AG04449 (cell line): ENCODE measurements around the gene GLO1.

Experiments
- CTCF ChIA-PET: fragments of 350-600 bp; formaldehyde crosslinking; extraction: SDS; loops from one replicate; lab custom pipeline; 2021; ENCODE audit warnings: antibody characterized with exemption; lab: Yijun Ruan, JAX
- POLR2A ChIA-PET: fragments of 400-600, 350-600 bp; formaldehyde crosslinking; extraction: SDS; loops from one replicate; lab custom pipeline; 2020; ENCODE audit warnings: antibody characterized with exemption, inconsistent platforms; lab: Yijun Ruan, JAX
- DNase-seq: peaks from one replicate; pipeline ENCODE4 v3.0.0-alpha.2; 2010; ENCODE audit warnings: low read depth, low spot score
- H3K4me3 ChIP-seq: 2 replicates; pipeline ENCODE4 v1.5.1; 2011; ENCODE audit warnings: low read depth, mild to moderate bottlenecking, control low read depth, low read length
- TF ChIP-seq, protein P1 (sequence below): IDR thresholded peaks from one replicate; pipeline ENCODE4 v1.5.1; 2011; ENCODE audit warnings: mild to moderate bottlenecking, moderate library complexity, low read length, control low read depth, inconsistent platforms; ENCODE audit not compliant: insufficient read depth; ENCODE audit errors: missing control alignments

GLO1 gene

DNA sequence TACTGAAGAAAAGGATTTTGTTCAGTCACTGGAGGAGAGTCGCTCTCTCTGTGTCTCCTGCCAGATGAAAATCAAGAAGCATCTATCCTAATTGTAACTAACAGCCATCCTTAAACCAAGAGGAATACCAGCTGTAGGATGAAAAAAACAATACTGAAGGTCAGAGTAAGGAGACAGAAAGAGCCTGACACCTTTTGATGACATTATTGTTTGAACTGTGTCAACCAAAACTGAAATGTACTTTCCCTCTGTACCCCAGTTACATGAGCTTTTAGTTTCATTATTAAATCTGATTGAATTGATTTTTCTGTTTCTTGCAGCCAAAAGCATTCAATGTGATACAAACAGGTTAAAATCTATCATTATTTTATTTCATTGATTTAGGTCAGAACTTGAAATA, 46.0 kb downstream of the GLO1 start:
- TF ChIP-seq, protein P1, sequence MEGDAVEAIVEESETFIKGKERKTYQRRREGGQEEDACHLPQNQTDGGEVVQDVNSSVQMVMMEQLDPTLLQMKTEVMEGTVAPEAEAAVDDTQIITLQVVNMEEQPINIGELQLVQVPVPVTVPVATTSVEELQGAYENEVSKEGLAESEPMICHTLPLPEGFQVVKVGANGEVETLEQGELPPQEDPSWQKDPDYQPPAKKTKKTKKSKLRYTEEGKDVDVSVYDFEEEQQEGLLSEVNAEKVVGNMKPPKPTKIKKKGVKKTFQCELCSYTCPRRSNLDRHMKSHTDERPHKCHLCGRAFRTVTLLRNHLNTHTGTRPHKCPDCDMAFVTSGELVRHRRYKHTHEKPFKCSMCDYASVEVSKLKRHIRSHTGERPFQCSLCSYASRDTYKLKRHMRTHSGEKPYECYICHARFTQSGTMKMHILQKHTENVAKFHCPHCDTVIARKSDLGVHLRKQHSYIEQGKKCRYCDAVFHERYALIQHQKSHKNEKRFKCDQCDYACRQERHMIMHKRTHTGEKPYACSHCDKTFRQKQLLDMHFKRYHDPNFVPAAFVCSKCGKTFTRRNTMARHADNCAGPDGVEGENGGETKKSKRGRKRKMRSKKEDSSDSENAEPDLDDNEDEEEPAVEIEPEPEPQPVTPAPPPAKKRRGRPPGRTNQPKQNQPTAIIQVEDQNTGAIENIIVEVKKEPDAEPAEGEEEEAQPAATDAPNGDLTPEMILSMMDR, result no peak
- ChIA-PET CTCF (interaction anchor here (0.7 to 2.3 kb wide), 2 partner anchors 15 to 17 kb away, joined by 3 to 6 read pairs; no protein-coding TSS in a partner anchor), POLR2A (no interaction called here)

DNA sequence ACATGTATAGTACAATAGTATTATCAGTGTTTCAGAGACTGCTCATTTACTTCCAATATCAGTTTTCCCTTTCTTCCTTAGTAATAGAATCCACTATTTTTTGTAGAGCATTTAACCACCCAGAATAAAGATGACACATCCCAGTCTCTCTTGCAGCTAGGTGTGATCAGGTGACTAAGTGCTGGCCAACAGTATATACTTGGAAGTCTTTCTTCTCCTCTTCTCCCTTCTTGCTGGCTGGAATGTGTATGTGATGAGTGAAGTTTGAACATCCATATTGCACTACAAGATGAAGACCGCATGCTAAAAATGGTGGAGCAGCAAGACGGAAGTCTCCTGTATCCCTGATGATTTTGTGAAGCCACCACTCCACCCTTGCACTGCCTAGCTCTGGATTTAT, 48.7 kb downstream of the GLO1 start:
- no peak overlapping the region for H3K4me3 ChIP-seq
- TF ChIP-seq, protein P1, result no peak
- DNase-seq, result no peak
- POLR2A ChIA-PET, result no interaction called here
- CTCF ChIA-PET, result no interaction called here

More for the DNA sequence above, 46.0 kb downstream of the GLO1 start:
- no peak for DNase-seq
- H3K4me3 ChIP-seq, result no peak overlapping the region

DNA sequence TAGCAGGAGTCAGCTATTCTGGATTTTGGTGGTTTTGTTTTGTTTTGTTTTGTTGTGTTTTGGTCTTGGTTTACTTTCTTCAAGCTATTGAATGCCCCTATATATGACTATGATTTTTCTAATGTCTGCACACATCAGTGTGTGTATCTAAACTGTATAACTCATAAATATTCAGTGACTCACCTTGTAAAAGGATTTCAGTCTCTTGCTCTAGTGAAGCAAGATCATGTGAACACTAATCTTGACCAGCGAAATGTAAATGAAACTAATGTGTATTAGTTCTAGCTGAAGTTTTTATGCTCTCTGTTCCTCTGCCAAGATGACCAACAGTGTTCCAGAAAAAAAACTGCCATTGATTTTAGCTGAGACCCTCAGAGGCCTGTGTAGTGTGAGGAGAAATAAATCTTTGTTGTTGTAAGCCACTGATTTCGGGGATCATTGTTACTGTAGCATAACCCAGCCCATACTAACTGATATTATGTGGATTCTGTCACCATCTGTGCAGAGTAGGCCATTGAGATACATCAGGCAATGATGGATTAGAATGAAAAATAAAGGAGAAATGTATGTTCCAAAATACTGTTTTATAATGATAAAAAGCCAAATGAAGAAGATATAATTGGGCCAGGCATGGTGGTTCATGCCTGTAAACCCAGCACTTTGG, 51.7 kb downstream of the GLO1 start:
- ChIA-PET CTCF (no interaction called here), POLR2A (no interaction called here)
- TF ChIP-seq, protein P1, result no peak
- H3K4me3 ChIP-seq, result no peak overlapping the region
- no peak for DNase-seq

DNA sequence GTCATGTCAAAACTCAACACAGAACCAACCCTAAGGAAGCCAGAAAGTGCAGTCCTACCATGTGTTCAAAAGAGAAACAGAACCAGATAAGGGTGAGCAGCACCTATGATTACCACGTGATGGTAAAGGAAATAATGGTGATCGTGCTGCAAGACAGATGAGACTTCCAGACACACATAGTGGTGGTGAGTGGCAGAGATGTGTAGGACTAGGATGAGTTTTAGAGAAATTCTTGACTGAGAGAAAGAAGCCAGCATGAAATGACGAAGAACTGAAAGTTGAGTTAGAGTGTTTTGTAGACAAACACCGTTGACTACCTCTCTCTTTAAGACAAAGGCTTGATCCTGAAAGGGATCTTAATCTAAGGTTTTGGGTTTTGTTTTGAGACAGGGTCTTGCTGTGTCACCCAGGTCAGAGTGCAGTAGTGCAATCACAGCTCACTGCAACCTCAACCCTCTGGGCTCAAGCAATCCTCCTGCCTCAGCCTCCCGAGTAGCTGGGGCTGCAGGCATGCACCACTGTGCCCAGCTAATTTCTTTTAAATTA, 52.7 kb downstream of the GLO1 start:
- TF ChIP-seq, protein P1, result no peak
- no peak for DNase-seq
- ChIA-PET CTCF (no interaction called here), POLR2A (no interaction called here)
- H3K4me3 ChIP-seq, result no peak overlapping the region

DNA sequence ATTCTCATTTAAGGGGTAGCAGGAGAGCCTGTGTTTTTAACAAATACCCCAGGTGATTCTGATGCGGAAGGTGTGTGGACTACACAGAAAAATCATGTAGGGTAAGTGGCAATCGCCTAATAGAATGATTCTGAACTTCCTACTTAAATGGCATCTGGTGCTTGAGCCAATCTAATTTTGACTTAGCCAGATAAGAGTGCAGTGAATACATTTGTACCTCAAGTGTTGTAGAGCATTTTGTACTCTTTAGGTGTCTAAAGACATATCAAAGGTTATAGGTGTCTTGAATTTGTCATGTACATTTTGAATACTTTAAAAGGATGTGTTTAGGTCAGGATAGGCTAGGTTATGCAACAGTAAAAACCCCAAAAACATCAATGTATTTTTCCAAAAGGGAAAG, 53.2 kb downstream of the GLO1 start:
- TF ChIP-seq, protein P1, result no peak
- POLR2A ChIA-PET, result no interaction called here
- no peak for DNase-seq

DNA sequence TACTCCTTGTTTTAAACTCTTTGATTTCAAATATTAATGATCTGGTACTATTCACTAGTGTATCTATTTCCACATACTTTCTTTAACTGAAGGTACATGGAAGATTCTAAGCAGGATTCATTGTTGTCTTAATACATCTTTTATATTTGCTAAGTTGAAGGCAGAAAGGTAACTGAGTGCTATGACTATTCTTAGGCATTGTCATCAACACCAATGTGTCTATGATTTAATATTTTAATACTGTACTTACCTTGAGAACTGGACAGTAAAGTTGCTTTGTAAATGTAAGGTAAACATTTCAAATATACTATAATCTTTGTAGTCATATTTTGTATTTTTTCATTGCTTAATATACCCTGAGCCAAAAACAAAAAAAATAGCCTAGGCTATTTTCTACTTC, 54.3 kb downstream of the GLO1 start:
- TF ChIP-seq, protein P1, result no peak
- CTCF ChIA-PET, result no interaction called here
- no peak overlapping the region for H3K4me3 ChIP-seq
- POLR2A ChIA-PET, result no interaction called here
- DNase-seq, result no peak

More for the DNA sequence above, 53.2 kb downstream of the GLO1 start:
- no peak overlapping the region for H3K4me3 ChIP-seq
- CTCF ChIA-PET, result no interaction called here
